NOMO-1 treated with dmso at 0.1 percent for 144 hours (cell line): ENCODE data around the gene SCARF1.
A peak's percentile ranks its signal among the peaks of the same experiment; 100 is the strongest.
"Not testable (repeated sequence)": the region's sequence is repeated elsewhere in the genome, so short reads cannot be mapped to it uniquely, and the experiment has no call there.

ENCODE experiments used
- DNase-seq: peaks from one replicate; lab custom pipeline; 2025; ENCODE audit not compliant: unreplicated experiment; lab: John Stamatoyannopoulos, UW

Gene SCARF1

GRCh38 chr17:1645207-1646171 is at the start of gene SCARF1:
Gene SCARF1, minus strand, starts transcription at chr17:1645732. Its CDS starts 35 bp downstream, at chr17:1645697.
- DNase-seq: no peak

- no peak for DNase-seq
Observed at GRCh38 chr17:1693339-1693738, 47.8 kb upstream of the SCARF1 start.

GRCh38 chr17:1690544-1691221 is 45.2 kb upstream of the SCARF1 start:
- no peak for DNase-seq

GRCh38 chr17:1688405-1688804 is 42.9 kb upstream of the SCARF1 start:
- not testable (repeated sequence) for DNase-seq

GRCh38 chr17:1686086-1686485 is 40.6 kb upstream of the SCARF1 start:
- DNase-seq: no peak

- peak; percentile 94 for DNase-seq
Observed at GRCh38 chr17:1684378-1685189, 39.1 kb upstream of the SCARF1 start, which contains the start of gene PRPF8. Gene PRPF8, minus strand, starts transcription at chr17:1684867. Its CDS starts 296 bp downstream, at chr17:1684571.

GRCh38 chr17:1683459-1683858 is 37.9 kb upstream of the SCARF1 start:
- peak; percentile 57 for DNase-seq

GRCh38 chr17:1676401-1676800 is 30.9 kb upstream of the SCARF1 start:
- no peak for DNase-seq

GRCh38 chr17:1673041-1673785 is 27.7 kb upstream of the SCARF1 start:
- no peak for DNase-seq

GRCh38 chr17:1663934-1664333 is 18.4 kb upstream of the SCARF1 start:
- DNase-seq: not testable (repeated sequence)

GRCh38 chr17:1661045-1661444 is 15.5 kb upstream of the SCARF1 start:
- DNase-seq: no peak

GRCh38 chr17:1658100-1658499 is 12.6 kb upstream of the SCARF1 start:
- no peak for DNase-seq

GRCh38 chr17:1653735-1654134 is 8.2 kb upstream of the SCARF1 start:
- DNase-seq: no peak

- not testable (repeated sequence) for DNase-seq
Observed at GRCh38 chr17:1652794-1653193, 7.3 kb upstream of the SCARF1 start.

- DNase-seq: no peak
Observed at GRCh38 chr17:1651559-1651844, 6.0 kb upstream of the SCARF1 start.

GRCh38 chr17:1650731-1651558 is 5.4 kb upstream of the SCARF1 start:
- DNase-seq: no peak

GRCh38 chr17:1649844-1650501 is 4.4 kb upstream of the SCARF1 start, which contains the start of gene RILP:
Gene RILP, minus strand, starts transcription at chr17:1649866. Its CDS starts 62 bp downstream, at chr17:1649804.
- DNase-seq: peak; percentile 51

GRCh38 chr17:1648963-1649843 is 3.7 kb upstream of the SCARF1 start:
- DNase-seq: peak; percentile 78
